Cerebellar nuclear complex (tissue), 1 donor: ENCODE data around the gene PNPLA7.
"Not testable (repeated sequence)": the region's sequence is repeated elsewhere in the genome, so short reads cannot be mapped to it uniquely, and the experiment has no call there.

ENCODE experiments used
- DNase-seq, 2 experiments: peaks; one replicate each; lab custom pipeline; 2025; lab: John Stamatoyannopoulos, UW

The PNPLA7 gene

DNA sequence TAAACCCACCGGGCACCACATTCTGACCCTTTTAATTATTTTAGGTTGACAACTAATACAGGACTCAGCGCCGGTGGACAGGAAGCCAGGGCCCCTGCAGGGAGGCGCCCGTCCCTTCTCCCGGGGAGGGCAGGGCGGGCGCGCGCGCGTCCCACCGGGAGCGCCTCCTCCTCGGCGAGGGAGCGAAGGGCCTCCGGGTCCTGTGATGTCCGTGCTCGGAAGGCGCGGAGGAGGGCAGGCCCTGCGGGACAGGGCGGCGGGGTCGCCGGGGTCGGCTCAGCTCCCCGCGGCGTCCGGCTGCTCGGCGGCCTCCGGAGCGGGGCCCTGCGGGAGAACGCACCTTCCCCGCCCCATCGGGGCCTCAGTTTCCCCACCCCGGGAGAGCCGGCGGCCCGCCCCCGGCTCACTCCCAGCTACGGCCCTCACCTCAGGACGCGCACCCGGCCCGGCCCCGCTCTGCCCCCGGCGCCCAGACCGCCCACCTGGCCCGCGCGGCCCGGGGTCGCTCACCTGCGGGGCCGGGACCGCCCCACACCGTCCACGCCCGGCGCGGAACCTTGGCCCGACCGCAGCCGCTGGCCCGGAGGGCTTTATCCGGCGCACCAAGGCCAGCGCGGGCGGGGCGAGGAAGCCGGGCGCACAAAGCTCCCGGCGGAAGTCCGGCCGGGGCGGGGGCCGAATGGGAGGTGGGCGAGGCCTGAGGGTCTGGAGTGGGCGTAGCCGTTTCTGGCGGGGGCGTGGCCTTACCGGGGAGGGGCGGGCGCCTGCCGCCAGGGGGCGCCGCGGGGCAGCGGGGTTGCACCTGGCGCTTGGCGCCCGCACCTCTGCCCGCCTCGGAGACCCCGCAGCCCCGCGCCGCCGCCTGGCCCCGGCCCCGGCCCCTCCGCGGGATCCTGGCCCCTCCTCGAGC is 127.3 kb downstream of the PNPLA7 start, which contains the start of the genes EXD3 and NOXA1:
Gene EXD3, minus strand, starts transcription at position 559 of the 910 bp plus-strand sequence. CDS start 27,805 bp downstream, outside the sequence.
Gene NOXA1, plus strand, starts transcription at position 790 of the 910 bp plus-strand sequence. CDS start 137 bp downstream, outside the sequence.
- DNase-seq: peak in 1 of 2 experiments; percentile 55

DNA sequence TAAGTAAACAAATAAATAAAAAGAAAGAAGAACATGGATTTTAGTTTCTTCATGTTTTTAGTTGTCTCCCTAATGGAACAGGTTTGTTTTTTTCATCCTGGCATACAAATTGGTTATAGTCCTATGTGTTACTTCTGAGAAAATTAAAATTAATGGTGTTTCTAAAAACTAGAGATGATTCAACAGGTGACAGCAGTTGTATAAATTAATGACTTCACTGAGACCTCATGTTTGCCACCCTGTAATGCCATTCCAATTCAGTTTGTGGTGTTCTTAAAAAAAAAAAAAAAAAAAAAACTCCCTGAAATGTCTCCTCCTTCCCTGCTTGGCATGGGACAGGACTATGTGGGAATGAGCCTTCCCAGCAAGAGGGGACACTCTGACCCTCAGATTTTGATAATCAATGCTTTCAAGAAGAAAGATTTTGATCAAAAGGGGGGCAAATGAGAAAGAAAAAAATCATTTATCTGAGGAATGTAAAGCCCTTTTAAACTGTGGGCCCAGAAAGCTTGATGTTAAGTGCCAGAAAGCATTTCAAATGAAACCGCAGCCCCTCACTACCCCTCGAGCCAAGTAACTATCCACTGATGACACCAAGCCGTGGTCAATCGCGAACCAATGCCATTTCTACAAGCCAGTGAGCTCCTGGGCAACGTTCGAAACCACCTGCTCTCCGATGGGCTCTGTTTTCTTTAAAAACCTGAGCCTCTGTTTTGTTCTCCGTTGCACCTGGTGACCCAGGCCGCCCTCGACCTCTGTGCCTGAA is 128.2 kb downstream of the PNPLA7 start:
- DNase-seq: no peak

DNA sequence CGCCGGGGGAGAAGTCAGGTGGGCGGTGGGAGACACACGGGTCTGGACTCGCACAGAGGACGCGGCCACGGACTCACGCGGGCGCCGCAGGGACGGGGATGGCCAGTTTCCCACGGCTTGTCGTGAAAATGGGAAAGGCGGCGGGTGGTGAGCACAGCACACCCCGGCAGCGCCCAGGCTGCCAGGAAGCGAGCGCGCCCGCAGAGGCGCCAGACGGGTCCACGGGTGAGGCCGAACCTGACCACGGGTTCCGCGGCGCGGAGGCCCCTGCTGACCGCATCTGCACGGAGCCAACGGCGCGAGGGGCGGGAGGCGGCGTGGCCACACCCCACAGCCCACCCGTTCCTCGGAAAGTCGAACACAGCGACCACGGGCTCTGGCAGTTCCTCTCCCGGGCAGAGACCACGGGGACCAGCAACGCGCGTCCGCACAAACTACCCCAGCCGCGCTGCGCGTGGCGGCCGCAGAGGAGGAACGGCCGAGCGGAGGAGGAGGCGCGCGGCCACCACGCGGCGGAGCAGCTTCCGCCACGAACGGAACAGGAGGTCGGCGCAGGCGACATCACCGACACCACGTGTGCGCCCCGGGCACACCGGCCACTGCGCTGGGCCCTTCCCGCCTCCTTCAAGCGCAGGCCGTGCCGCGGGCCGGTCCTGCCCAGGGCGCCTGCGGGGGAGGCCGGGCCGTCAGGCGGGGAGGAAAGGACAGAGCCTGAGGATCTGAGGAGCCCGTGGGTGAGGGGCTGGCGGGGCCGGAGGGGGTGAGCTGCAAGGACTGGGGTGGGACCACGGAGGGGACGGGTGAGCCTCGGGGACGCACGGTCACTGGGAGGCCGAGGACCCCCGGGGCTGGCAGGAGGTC is 132.8 kb downstream of the PNPLA7 start:
- no peak for DNase-seq

DNA sequence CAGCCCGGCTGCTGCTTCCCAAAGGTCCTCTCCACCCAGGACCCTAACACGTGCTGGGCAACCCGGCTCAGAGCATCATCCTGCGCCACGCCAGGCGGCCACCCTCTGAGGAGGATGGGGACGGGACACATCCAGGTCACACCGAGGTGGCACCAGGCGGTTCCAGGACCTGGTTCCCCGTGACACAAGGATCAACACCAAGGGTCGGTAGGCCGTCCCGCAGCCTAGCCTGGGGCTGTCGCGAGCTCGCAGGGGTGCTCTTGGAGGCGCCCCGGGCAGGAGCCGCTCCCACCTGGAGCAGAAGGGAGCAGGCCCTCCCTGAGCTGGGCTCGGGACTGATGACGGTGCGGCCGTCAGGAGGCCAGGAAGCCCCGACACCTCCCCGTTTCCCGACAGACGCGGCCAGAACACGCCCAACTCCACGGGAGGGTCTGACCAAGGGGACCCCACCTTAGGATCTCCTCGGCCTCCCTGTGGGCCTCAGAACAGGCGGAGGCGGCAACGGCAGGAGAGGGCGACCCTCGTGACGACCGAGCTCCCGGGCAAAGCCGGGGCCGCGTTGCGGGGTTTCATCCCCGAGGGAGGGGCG is 133.5 kb downstream of the PNPLA7 start:
- no peak for DNase-seq

DNA sequence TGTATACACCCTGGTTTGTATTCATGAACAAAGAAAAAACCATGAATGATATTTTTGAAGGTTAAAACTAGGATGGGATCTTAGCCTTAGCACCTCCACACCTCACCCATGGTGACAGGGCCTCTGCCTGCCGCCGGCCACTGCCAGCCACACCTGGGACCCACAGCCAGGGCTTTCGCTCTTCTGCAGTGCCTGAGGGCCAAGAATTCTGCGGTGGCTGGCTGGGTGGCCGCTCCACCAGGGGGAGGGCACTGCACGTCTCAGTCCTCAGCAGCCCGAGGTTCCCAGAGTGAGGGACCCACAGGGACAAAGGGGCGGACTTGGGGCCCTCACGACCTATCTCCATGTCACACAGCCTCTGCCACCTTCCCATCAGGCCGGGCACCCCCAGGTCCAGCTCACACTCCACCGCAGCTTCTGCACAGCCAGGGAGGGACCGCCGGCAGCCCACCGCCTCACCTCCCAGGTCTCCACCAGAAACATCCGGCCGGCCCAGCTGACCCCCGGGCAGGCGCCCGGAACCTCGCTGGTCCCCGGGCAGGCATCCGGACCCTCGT is 134.1 kb downstream of the PNPLA7 start:
- DNase-seq: no peak

DNA sequence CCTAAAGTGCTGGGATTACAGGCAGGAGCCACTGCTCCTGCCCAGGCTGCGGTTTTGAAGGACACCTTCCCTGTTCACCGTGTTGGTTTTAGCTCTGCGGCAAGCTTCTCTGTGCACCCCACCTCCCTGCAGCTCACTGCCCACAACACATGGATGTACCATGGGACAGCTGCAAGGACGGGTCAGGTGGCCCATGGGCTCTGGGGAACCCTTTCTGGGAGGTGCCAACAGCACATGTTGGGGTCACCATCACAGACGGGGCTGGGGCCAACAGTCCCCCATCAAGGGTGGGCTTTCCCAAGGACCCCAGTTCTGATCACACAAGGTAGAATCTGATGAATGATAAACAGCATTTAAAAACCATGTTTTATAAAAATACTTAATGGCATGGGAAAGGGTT is 134.8 kb downstream of the PNPLA7 start:
- DNase-seq: no peak

DNA sequence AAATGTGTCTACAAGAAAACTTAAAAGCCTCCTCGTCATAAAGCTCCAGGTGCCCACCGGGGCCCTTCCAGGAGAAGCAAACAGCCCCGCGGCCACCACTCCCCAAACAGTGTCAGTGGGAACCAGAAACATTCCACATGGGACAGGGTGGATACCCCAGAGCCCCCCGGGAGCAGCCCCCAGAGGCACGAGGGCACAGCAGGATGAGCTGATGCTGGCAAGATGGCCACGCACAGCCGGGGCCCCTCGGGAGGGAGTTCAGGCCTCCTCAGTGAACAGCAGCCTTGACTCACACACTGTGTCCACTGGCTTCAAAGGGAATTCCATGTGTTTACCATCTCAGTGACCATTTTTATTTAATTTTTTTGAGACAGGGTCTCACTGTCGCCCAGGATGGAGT is 137.8 kb downstream of the PNPLA7 start:
- DNase-seq: no peak

DNA sequence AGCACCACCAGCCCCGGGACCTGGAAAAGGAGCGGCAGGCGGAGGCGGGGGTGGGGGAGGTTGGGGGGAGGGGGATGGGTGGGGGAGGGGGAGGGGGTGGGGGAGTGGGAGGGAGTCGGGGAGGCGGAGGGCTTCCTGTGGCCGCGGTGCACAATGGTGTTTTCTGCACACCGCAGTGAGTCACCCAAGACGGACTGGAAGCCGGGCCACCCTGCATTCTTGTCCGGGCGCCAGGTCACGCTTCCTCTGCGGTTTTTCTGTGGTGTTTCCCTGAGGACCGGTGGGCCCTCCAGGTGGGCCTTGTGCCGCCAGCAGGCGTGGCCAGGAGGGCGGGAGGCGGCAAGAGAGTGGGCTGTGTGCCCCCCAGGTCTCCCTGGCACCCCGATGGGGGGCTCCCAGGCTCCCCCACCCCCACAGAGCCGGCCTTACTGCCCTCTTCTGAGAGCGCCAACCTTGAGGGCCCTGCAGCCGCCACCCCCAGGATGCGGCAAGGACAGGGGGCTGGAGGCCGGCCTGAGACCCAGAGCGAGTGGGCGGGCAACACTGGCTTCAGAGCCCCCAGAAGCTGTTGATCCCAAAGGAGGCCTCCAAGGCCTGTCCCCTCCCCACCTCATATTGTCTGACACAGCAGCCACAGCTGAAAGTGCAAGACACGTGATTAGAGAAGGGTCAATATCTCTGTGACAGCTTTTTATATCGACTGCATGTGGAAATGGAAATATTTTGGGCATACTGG is 138.4 kb downstream of the PNPLA7 start:
- no peak for DNase-seq

DNA sequence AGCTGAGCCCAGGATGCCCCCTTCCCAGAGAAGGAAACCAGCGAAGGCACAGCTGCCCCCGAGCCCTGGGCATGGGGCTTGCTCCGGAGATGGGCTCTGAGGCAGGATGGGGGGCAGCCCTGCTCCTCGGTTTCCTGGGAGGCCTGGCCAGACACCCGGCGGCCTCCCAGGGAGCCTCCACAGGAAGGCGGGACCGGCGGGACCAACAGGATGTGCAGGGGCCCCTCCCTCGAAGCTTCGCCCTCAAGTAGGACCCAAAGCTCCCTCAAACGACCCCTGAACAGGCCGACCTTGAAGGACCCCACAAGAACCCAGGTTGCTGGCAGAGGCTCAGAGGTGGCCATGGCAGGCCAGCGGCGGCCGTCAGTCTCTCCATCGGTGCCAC is 138.9 kb downstream of the PNPLA7 start:
- no peak for DNase-seq

DNA sequence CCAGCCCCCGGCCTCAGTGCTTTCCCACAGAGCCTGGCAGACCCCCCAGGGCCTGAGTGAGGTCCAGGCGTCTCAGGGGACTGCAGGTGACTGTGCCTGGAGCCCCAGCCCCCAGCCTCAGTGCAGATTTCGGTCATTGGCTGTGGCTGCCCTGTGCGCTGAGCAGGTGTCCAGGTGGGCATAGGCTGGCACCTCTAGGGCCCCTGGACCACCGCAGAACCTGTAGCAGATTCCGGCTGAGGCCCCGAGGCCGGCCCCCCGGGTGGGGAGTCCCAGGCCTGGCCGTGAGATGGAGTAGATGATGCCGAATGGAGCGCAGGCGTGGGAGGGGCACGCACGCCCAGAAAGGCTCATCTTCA is 139.3 kb downstream of the PNPLA7 start:
- DNase-seq: no peak

DNA sequence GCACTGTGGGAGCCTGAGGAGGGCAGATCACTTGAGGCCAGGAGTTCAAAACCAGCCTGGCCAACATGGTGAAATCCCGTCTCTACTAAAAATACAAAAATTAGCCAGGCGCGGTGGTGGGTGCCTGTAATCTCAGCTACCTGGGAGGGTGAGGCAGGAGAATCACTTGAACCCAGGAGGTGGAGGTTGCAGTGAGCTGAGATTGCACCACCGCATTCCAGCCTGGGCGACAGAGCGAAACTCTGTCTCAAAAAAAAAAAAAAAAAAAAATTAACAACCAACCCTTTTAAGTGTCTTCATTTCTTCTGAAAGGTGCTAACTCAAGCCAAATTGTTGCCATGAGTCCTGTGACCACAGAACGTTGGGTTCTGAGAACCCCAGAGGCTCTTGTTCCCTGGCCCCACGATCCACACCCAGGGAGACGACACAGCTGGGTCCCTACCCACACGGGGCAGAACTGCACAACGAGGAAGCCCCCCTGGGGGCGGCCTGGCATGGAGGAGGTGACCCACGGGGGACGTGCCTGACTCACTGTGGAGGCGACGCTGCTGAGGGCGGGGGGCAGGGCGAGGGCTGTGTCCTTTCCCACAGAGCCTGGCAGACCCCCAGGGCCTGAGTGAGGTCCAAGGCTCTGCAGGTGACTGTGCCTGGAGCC is 139.8 kb downstream of the PNPLA7 start:
- DNase-seq: not testable (repeated sequence)
